ENCODE data around the gene CAMK2B. TPM values are rescaled to one million over a fixed set of nuclear protein-coding genes. Genes with fewer than 3 reads are reported as not detected.

Gene CAMK2B
- total RNA-seq, 1 experiment from 2014 or later: 0.34 TPM

DNA sequence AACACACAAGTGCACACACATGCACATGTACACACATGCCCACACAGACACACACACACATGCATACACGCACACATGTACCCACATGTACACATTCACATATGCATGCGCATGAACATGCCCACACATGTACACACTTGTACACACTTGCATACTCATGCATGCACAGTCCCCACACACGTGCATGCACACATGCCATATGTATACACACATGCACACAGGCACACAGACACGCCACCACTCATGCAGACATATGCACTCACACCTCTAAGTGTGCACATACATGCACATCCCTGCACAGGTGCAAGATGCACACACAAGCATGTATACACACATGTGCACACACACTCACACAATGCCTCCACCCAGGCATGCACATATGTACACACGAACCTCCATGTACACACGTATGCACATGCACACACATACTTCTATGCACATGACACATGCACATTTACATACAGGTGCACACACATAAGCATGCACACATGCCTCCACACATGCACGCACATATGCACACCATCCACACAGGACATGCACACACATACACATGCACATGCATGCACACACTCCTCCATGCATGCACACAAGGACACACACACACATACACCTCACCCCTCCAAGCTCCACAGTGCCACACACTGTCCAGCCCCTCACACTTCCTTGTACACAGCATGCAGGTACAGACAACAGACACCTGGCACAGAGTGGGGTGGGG lies 78.8 kb downstream of the CAMK2B start:
- no peak overlapping the region for H2AFZ ChIP-seq (ENCODE audit: low read depth, low read length, poor library complexity, severe bottlenecking)
- H3K4me1 ChIP-seq (ENCODE audit: control insufficient read depth in 1 of 2, insufficient read depth in 2 of 2, low read length in 2 of 2): no peaks in the 10 kb centered on the region
- no peaks in the 10 kb centered on the region for H4K20me1 ChIP-seq (ENCODE audit: insufficient read depth)
- no peaks in the 10 kb centered on the region for H3K36me3 ChIP-seq (ENCODE audit: control insufficient read depth in 1 of 2, insufficient read depth in 2 of 2, low read length in 2 of 2)
- intact Hi-C loops (cut with micrococcal nuclease): no loop called here
- BruUV-seq (replicated peaks): no TSS peak
- RAD21 ChIA-PET (ENCODE audit: low non-redundant PET in 1 of 2, low total read pairs in 2 of 2, uncharacterized antibody in 2 of 2, unreplicated experiment in 2 of 2): no interaction called here
- POLR2A ChIA-PET: no interaction called here
- H3K4me2 ChIP-seq (ENCODE audit: low read length): no peak overlapping the region
- H3K9me3 ChIP-seq (ENCODE audit: control insufficient read depth in 1 of 2, insufficient read depth in 1 of 2, low read depth in 1 of 2, low read length in 2 of 2): no peaks in the 10 kb centered on the region
- no peak overlapping the region for H3K9ac ChIP-seq (ENCODE audit: low read length)
- no peaks in the 10 kb centered on the region for H3K9me2 ChIP-seq (ENCODE audit: insufficient read depth)
- DNase-seq (ENCODE audit: low read depth, low spot score): no peak
- no peak for ATAC-seq
- H3K79me2 ChIP-seq (ENCODE audit: insufficient read depth, low read length): no peaks in the 10 kb centered on the region
- H3K4me3 ChIP-seq (replicated peaks in 1 of 2; ENCODE audit: low read depth in 1 of 2, low read length in 2 of 2): no peak overlapping the region
- no peak overlapping the region for H3K27ac ChIP-seq (ENCODE audit: low read depth, low read length)
- no peaks in the 10 kb centered on the region for H3K27me3 ChIP-seq (ENCODE audit: insufficient read depth, low read length)
- TF ChIP-seq ELF1 (IDR thresholded peaks at IDR 0.05; ENCODE audit: borderline replicate concordance, low read depth) (no peak), YY1 (IDR thresholded peaks at IDR 0.05; ENCODE audit: extremely low read depth, insufficient replicate concordance, low read depth, low read length) (no peak), ZFX (IDR thresholded peaks at IDR 0.05) (no peak), TCF7L2 (IDR thresholded peaks at IDR 0.05; ENCODE audit: borderline replicate concordance, extremely low read depth, insufficient read depth, insufficient read length) (no peak), CEBPB (IDR thresholded peaks at IDR 0.05; ENCODE audit: low read depth) (no peak), RAD21 (IDR thresholded peaks at IDR 0.05; ENCODE audit: low read depth) (no peak), JUND (IDR thresholded peaks at IDR 0.05) (no peak), EGR1 (IDR thresholded peaks at IDR 0.05; ENCODE audit: low read depth) (no peak), ATF3 (IDR thresholded peaks at IDR 0.05) (no peak), SRF (IDR thresholded peaks at IDR 0.05; ENCODE audit: low read depth) (no peak), SP1 (IDR thresholded peaks at IDR 0.05; ENCODE audit: low read depth) (no peak), EZH2 (IDR thresholded peaks at IDR 0.05) (no peak), ZNF274 (IDR thresholded peaks at IDR 0.05; ENCODE audit: low read depth, low read length) (no peak), POLR2AphosphoS5 (IDR thresholded peaks at IDR 0.05; ENCODE audit: low read depth, low read length) (no peak)
- TF ChIP-seq, protein P1, sequence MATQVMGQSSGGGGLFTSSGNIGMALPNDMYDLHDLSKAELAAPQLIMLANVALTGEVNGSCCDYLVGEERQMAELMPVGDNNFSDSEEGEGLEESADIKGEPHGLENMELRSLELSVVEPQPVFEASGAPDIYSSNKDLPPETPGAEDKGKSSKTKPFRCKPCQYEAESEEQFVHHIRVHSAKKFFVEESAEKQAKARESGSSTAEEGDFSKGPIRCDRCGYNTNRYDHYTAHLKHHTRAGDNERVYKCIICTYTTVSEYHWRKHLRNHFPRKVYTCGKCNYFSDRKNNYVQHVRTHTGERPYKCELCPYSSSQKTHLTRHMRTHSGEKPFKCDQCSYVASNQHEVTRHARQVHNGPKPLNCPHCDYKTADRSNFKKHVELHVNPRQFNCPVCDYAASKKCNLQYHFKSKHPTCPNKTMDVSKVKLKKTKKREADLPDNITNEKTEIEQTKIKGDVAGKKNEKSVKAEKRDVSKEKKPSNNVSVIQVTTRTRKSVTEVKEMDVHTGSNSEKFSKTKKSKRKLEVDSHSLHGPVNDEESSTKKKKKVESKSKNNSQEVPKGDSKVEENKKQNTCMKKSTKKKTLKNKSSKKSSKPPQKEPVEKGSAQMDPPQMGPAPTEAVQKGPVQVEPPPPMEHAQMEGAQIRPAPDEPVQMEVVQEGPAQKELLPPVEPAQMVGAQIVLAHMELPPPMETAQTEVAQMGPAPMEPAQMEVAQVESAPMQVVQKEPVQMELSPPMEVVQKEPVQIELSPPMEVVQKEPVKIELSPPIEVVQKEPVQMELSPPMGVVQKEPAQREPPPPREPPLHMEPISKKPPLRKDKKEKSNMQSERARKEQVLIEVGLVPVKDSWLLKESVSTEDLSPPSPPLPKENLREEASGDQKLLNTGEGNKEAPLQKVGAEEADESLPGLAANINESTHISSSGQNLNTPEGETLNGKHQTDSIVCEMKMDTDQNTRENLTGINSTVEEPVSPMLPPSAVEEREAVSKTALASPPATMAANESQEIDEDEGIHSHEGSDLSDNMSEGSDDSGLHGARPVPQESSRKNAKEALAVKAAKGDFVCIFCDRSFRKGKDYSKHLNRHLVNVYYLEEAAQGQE (IDR thresholded peaks at IDR 0.05; ENCODE audit: low read depth): no peak
- TF ChIP-seq, protein P2, sequence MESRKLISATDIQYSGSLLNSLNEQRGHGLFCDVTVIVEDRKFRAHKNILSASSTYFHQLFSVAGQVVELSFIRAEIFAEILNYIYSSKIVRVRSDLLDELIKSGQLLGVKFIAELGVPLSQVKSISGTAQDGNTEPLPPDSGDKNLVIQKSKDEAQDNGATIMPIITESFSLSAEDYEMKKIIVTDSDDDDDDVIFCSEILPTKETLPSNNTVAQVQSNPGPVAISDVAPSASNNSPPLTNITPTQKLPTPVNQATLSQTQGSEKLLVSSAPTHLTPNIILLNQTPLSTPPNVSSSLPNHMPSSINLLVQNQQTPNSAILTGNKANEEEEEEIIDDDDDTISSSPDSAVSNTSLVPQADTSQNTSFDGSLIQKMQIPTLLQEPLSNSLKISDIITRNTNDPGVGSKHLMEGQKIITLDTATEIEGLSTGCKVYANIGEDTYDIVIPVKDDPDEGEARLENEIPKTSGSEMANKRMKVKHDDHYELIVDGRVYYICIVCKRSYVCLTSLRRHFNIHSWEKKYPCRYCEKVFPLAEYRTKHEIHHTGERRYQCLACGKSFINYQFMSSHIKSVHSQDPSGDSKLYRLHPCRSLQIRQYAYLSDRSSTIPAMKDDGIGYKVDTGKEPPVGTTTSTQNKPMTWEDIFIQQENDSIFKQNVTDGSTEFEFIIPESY (IDR thresholded peaks at IDR 0.05; ENCODE audit: extremely low read depth, insufficient replicate concordance, low read length): no peak
- TF ChIP-seq, protein P3, sequence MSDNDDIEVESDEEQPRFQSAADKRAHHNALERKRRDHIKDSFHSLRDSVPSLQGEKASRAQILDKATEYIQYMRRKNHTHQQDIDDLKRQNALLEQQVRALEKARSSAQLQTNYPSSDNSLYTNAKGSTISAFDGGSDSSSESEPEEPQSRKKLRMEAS (IDR thresholded peaks at IDR 0.05): no peak
- TF ChIP-seq, protein P4, sequence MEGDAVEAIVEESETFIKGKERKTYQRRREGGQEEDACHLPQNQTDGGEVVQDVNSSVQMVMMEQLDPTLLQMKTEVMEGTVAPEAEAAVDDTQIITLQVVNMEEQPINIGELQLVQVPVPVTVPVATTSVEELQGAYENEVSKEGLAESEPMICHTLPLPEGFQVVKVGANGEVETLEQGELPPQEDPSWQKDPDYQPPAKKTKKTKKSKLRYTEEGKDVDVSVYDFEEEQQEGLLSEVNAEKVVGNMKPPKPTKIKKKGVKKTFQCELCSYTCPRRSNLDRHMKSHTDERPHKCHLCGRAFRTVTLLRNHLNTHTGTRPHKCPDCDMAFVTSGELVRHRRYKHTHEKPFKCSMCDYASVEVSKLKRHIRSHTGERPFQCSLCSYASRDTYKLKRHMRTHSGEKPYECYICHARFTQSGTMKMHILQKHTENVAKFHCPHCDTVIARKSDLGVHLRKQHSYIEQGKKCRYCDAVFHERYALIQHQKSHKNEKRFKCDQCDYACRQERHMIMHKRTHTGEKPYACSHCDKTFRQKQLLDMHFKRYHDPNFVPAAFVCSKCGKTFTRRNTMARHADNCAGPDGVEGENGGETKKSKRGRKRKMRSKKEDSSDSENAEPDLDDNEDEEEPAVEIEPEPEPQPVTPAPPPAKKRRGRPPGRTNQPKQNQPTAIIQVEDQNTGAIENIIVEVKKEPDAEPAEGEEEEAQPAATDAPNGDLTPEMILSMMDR (IDR thresholded peaks at IDR 0.05 in 2 of 3, conservative IDR thresholded peaks at IDR 0.05 in 1 of 3; ENCODE audit: borderline replicate concordance in 1 of 3, insufficient read depth in 1 of 3, low read depth in 2 of 3, low read length in 2 of 3): no peak
- CTCF ChIA-PET: no interaction called here
